GM23338 (cell line): ENCODE measurements around the gene LMF1.

Experiments
- POLR2AphosphoS5 ChIP-seq: IDR thresholded peaks from 2 replicates; pipeline ENCODE4 v1.6.1; 2016; ENCODE audit warnings: antibody characterized with exemption, low read depth
- ZNF331 ChIP-seq: fragments of 250-450 bp; sonication (Bioruptor Pico); IDR thresholded peaks from 2 replicates; pipeline ENCODE4 v1.5.0; 2020; ENCODE audit warnings: low read depth, mild to moderate bottlenecking, moderate library complexity
- TF ChIP-seq, protein P1 (sequence below), 2 experiments: fragments of 200-600 bp in 1 of 2; sonication (generic) in 1 of 2; conservative IDR thresholded peaks; 2 replicates each; pipeline versions ENCODE4 v1.5.1 to v1.6.1; 2016 to 2017; ENCODE audit warnings: antibody characterized with exemption in 2 of 2, low read depth in 2 of 2, mild to moderate bottlenecking in 2 of 2, moderate library complexity in 1 of 2

DNA sequence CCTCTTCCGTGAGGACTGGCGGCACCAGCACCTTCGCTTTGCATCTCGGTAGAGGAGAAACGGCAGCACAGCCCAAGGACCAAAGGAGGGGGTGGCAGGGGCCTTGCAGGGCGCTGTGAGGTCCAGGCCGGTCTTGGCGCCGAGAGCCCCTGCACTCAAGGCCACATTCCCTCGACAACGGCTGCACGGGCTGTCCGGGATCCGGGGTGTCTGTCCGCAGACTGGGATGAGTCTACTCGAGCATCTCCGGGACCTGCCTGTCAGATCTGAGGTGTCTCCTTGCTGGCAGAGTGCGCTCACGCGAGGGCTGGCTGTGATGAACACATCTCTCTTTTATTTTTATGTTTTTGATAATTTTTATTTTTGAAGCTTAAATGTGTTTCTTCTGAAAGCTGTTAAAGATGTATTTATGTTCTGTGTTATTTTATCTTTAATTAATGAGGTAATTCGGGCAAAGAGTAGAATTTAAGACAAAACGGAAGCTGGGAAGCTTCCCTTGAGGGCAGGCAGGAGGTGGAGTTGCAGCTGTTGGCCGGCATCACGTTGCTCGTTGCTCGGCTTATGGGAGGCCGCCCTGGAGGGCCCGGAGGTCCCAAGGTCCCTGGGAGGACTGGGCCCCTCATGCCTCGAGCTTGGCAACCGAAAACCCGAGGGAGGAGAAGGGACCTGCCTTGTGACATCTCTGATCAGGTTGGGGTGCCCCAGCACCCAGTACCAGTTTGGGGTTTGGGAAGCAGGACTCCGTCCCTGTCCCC, 15.0 kb upstream of the LMF1 start:
- TF ChIP-seq, protein P1, sequence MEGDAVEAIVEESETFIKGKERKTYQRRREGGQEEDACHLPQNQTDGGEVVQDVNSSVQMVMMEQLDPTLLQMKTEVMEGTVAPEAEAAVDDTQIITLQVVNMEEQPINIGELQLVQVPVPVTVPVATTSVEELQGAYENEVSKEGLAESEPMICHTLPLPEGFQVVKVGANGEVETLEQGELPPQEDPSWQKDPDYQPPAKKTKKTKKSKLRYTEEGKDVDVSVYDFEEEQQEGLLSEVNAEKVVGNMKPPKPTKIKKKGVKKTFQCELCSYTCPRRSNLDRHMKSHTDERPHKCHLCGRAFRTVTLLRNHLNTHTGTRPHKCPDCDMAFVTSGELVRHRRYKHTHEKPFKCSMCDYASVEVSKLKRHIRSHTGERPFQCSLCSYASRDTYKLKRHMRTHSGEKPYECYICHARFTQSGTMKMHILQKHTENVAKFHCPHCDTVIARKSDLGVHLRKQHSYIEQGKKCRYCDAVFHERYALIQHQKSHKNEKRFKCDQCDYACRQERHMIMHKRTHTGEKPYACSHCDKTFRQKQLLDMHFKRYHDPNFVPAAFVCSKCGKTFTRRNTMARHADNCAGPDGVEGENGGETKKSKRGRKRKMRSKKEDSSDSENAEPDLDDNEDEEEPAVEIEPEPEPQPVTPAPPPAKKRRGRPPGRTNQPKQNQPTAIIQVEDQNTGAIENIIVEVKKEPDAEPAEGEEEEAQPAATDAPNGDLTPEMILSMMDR (conservative IDR thresholded peaks at IDR 0.05; ENCODE audit: low read depth in 2 of 2) = no peak
- no peak for TF ChIP-seq ZNF331
- TF ChIP-seq POLR2AphosphoS5 = no peak
